Small intestine (tissue), 16 donors: Measurements from ENCODE around the gene MAP10. TPM values are rescaled to one million over a fixed set of nuclear protein-coding genes. Genes with fewer than 3 reads are reported as not detected.

Experiments
- DNase-seq, 2 donors: peaks; one replicate each; pipeline versions ENCODE4 v3.0.0 to v3.0.0-alpha.2; 2013
- FAIRE-seq: peaks from 2 replicates; lab custom pipeline; 2012; peaks lifted over from hg19 to GRCh38; lab: Jason Lieb, UNC
- H3K27ac ChIP-seq, 3 donors: one replicate each; pipeline ENCODE4 v1.5.1; 2013; ENCODE audit warnings: low read length in 2 of 3, mild to moderate bottlenecking in 2 of 3, control low read depth in 1 of 3, inconsistent platforms in 1 of 3, low read depth in 1 of 3, moderate library complexity in 1 of 3
- H3K27me3 ChIP-seq, 3 donors: one replicate each; pipeline ENCODE4 v1.6.1; 2013; ENCODE audit warnings: low read length in 3 of 3, inconsistent platforms in 1 of 3; ENCODE audit not compliant: control insufficient read depth in 3 of 3, insufficient read depth in 3 of 3
- H3K36me3 ChIP-seq, 3 donors: one replicate each; pipeline ENCODE4 v1.6.1; 2013; ENCODE audit warnings: low read length in 3 of 3, inconsistent platforms in 1 of 3, low read depth in 1 of 3, mild to moderate bottlenecking in 1 of 3, moderate library complexity in 1 of 3; ENCODE audit not compliant: control insufficient read depth in 3 of 3, insufficient read depth in 2 of 3
- H3K4me1 ChIP-seq, 3 donors: one replicate each; pipeline ENCODE4 v1.6.1; 2013; ENCODE audit warnings: low read length in 2 of 3, inconsistent platforms in 1 of 3, low read depth in 1 of 3, mild to moderate bottlenecking in 1 of 3, moderate library complexity in 1 of 3; ENCODE audit not compliant: control insufficient read depth in 3 of 3, insufficient read depth in 2 of 3
- H3K4me3 ChIP-seq, 3 donors: one replicate each; pipeline ENCODE4 v1.5.1; 2013; ENCODE audit warnings: low read length in 3 of 3, control low read depth in 1 of 3, inconsistent platforms in 1 of 3, low read depth in 1 of 3, mild to moderate bottlenecking in 1 of 3, moderate library complexity in 1 of 3
- H3K9me3 ChIP-seq, 2 donors: one replicate each; pipeline ENCODE4 v1.6.1; 2013; ENCODE audit warnings: low read depth in 1 of 2, low read length in 1 of 2; ENCODE audit not compliant: control insufficient read depth in 2 of 2, insufficient read depth in 1 of 2
- WGBS, 3 donors: extraction: QIAGEN DNeasy Blood & Tissue Kit; methylation state at CpG; one replicate each; pipeline ENCODE4 v1.1.7; 2013; 5-methylcytosine and 5-hydroxymethylcytosine counted together
- long read RNA-seq, 10 donors: transcript quantifications; one replicate each; lab custom pipeline, GENCODE V29; 2026
- polyA plus RNA-seq, 4 donors: library from polyadenylated mRNA; stranded (reverse) in 3 of 4; unstranded in 1 of 4; fragments of 200-250 nt in 3 of 4; fragments of 120-200 nt in 1 of 4; gene quantifications; one replicate each; pipeline versions ENCODE4 v1.2.1 to v1.2.3, GENCODE V29; 2013
- donor health status: healthy with polysubstance abuse.
- donor health status: control.
- donor health status: control.
- donor health status: Bipolar disorder and iron deficiency.
- donor health status: healthy.

Gene MAP10, protein sequence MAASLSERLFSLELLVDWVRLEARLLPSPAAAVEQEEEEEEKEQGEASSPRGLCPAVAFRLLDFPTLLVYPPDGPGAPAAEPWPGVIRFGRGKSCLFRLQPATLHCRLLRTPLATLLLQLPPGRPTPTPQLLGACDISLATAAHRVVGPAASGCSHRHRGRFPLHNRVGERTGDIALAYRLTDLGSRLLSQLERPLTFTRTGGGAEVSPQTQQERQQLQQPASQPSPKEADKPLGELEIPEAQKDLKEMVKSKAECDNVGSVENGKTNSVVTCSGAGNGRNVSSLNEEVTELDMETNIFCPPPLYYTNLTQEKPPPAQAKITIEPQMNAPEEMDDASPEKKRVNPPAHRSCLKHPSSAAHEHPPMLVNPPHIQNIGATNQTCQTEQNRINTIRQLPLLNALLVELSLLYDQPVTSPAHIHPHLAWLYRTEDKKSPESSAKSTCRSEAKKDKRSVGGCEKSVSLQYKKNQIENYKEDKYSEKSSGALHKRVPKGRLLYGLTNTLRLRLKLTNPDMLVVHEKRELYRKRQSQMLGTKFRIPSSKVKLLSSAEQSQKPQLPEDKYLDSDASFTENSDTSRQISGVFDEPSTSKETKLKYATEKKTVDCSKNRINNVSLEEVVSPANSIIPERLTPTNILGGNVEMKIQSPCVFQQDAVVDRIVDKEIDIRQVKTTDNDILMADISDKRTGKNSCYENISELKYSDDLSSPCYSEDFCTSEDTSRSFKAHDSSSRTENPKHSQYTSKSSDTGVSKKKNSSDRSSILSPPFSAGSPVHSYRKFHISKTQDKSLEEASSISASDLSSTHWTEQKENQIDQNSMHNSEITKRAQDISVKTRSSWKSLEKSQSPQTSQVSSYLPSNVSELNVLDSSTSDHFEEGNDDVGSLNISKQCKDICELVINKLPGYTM
- 1 to 10 TPM in 2 of 4 donors, under 1 TPM in 2; 0.27 to 4.0 (median 1.5) TPM for polyA plus RNA-seq
- long read RNA-seq, donor 1: 0 reads
- long read RNA-seq, donor 2: 0 reads
- long read RNA-seq, donor 3, transcript MAP10-201 (1 exons, 3,516 nt): major isoform, 8 of 8 reads
- long read RNA-seq, donor 3, partial matches to known transcripts: 0 of 8 reads
- long read RNA-seq, donor 3, other reads (novel, unspliced or antisense): 0 of 8 reads
- long read RNA-seq, donor 4, partial matches to known transcripts: 0 of 1 reads
- long read RNA-seq, donor 4, other reads (novel, unspliced or antisense): 0 of 1 reads
- long read RNA-seq, donor 5, transcript MAP10-201 (1 exons, 3,516 nt): major isoform, 5 of 5 reads
- long read RNA-seq, donor 5, partial matches to known transcripts: 0 of 5 reads
- long read RNA-seq, donor 5, other reads (novel, unspliced or antisense): 0 of 5 reads
- long read RNA-seq, donor 6, partial matches to known transcripts: 0 of 3 reads
- long read RNA-seq, donor 6, other reads (novel, unspliced or antisense): 0 of 3 reads
- long read RNA-seq, donor 7: 0 reads
- long read RNA-seq, donor 8: 0 reads
- long read RNA-seq, donor 9, partial matches to known transcripts: 0 of 2 reads
- long read RNA-seq, donor 9, other reads (novel, unspliced or antisense): 0 of 2 reads
- long read RNA-seq, donor 10, transcript MAP10-201 (1 exons, 3,516 nt): major isoform, 9 of 9 reads
- long read RNA-seq, donor 10, partial matches to known transcripts: 0 of 9 reads
- long read RNA-seq, donor 10, other reads (novel, unspliced or antisense): 0 of 9 reads

DNA sequence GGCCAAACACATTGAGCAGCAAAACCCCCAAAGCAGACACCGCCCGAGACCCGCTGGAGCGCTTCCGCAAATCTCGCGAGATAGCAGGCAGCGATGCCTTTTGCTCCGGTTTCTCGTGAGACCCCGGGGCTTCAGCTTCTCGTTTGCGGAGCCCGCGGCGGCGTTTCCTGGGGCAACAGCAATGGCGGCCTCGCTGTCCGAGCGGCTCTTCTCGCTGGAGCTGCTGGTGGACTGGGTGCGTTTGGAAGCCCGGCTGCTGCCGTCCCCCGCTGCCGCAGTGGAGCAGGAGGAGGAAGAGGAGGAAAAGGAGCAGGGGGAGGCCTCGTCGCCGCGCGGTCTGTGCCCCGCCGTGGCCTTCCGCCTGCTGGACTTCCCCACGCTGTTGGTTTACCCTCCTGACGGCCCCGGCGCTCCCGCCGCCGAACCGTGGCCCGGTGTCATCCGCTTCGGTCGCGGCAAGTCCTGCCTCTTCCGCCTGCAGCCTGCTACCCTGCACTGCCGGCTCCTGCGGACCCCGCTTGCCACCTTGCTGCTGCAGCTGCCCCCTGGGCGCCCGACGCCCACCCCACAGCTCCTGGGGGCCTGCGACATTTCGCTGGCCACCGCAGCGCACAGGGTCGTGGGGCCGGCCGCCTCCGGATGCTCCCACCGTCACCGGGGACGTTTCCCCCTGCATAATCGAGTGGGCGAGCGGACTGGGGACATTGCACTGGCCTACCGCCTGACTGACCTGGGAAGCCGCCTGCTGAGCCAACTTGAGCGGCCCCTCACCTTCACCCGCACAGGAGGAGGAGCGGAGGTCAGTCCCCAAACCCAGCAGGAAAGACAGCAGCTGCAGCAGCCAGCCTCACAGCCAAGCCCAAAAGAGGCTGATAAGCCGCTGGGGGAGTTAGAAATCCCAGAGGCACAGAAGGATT lies at the start of gene MAP10:
Gene MAP10, plus strand, starts transcription at position 148 of the 917 bp plus-strand sequence. Its CDS starts 34 bp downstream, at position 182.
- WGBS, 3 donors: 1 to 6% (median 3%) methylated on average over 61 to 75 of the region's 75 CpGs
- H3K4me3 ChIP-seq: peak within 1 kb of the TSS; percentile 61 to 74 (median 61)

DNA sequence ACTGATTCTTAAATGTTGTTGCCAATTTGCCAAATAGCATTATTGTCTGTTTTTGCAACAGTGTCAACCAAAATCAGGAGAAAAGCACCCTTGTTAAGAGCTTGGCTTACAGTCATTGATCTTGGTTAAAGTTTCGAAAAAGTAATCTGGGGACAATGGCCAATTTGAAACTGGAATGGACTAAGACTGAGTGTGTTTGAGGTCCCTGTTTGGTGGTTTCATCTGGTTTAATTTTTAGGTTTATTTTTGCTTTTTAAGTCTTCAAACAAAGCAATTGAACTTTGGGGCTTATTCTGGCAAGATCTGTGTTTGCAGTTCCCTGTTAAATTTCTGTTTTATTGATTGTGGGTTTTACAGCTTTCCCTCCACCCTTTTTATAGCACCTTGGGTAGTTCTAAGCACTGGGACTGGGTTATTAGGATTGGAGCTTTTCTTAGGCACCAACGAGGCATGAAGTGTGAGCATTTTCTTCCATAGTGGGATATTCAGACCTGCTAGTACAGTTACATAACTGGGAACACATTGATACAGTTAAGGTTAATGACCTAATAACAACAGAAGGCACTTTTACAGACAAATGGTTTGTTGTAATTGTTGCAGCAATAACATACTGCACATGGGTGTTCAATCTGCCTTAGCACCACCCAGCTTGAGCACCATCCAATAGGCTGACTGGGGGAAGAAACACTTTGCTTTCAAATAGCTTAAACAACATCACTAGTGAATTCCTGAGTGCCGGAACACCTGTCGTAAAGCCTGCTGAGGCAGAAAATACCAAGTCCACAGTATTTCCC lies 40.6 kb upstream of the MAP10 start:
- no peaks in the 10 kb centered on the region for H3K36me3 ChIP-seq
- peak; percentile 58 to 82 for DNase-seq
- peak overlapping the region in 1 of 3 donors; percentile 47 for H3K27ac ChIP-seq
- peaks cover 0 to 4% of the 10 kb centered on the region in 2 donors for H3K9me3 ChIP-seq
- no peaks in the 10 kb centered on the region for H3K27me3 ChIP-seq
- peaks cover 5 to 33% (median 17%) of the 10 kb centered on the region in 3 donors for H3K4me1 ChIP-seq
- WGBS, 3 donors: 22 to 54% (median 40%) methylated on average over 4 of the region's 4 CpGs
- no peak for FAIRE-seq
- H3K4me3 ChIP-seq: no peak overlapping the region

More for the DNA sequence above, at the start of gene MAP10:
- FAIRE-seq: no peak
- Histone ChIP-seq H3K27me3 (no peaks in the 10 kb centered on the region), H3K36me3 (no peaks in the 10 kb centered on the region), H3K27ac (peak within 1 kb of the TSS; percentile 29 to 95 (median 49)), H3K9me3 (peaks cover 0 to 8% of the 10 kb centered on the region in 2 donors), H3K4me1 (peaks cover 0 to 7% (median 3%) of the 10 kb centered on the region in 3 donors)
- DNase-seq: peak; percentile 62 to 87

DNA sequence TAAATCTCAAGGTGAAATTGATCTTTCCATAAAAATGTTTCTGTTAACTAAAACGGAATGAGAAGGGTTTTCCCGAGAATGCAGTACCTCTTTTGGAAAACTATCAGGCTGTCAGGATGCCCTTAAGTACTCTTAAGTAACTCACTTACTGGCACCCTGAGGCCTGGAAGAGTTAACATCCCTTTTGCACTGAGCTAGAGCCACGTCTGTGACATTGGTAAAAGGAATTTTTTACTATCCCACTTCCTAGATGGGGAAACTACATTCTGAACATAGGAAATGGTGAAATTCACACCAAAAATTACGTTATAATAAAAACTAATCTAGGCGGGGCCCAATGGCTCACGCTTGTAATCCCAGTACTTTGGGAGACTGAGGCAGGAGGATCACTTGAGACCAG lies 39.7 kb upstream of the MAP10 start:
- H3K4me1 ChIP-seq: peaks cover 5 to 33% (median 17%) of the 10 kb centered on the region in 3 donors
- no peak for FAIRE-seq
- peaks cover 0 to 4% of the 10 kb centered on the region in 2 donors for H3K9me3 ChIP-seq
- no peak for DNase-seq
- 61 to 72% (median 68%) methylated on average over 6 of the region's 6 CpGs for WGBS, 3 donors
- peak overlapping the region in 1 of 3 donors; percentile 45 for H3K27ac ChIP-seq
- no peaks in the 10 kb centered on the region for H3K27me3 ChIP-seq
- H3K4me3 ChIP-seq: no peak overlapping the region
- H3K36me3 ChIP-seq: no peaks in the 10 kb centered on the region

DNA sequence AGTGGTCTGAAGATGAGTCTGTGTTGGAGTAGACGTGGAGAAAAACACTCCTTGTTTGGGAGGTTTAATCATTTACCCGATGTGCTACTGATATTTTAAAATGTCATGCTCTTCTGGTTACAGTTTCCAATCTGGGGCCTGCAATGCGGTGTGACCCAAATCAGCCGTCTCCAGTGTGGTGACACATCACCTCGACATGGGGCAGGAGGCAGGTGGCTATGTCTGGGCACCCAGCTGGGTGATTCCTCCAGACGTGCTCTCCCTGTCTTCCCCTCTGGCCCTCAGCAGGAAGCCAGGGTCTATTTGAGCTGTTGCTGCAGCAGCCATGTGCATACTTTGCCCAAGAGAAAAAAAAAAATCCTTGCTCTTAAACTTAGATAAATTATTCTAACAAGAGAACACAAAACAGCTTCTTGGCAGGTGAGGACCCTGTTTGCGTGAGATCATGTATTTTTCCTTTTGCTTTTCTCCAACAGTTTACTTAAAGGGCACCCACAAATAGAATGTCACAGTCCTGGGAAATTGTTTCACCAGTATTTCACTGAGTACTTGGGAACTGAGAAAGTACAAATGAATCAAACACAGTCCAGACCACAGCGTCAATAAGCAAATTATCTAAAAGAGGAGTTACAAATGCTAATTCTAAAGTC lies 38.9 kb upstream of the MAP10 start:
- 28 to 49% (median 37%) methylated on average over 8 of the region's 8 CpGs for WGBS, 3 donors
- H3K27ac ChIP-seq: peak overlapping the region in 2 of 3 donors; percentile 82 to 91
- H3K4me3 ChIP-seq: no peak overlapping the region
- peaks cover 0 to 4% of the 10 kb centered on the region in 2 donors for H3K9me3 ChIP-seq
- H3K36me3 ChIP-seq: no peaks in the 10 kb centered on the region
- FAIRE-seq: no peak
- no peaks in the 10 kb centered on the region for H3K27me3 ChIP-seq
- DNase-seq: peak; percentile 12 to 42
- peaks cover 5 to 33% (median 17%) of the 10 kb centered on the region in 3 donors for H3K4me1 ChIP-seq

DNA sequence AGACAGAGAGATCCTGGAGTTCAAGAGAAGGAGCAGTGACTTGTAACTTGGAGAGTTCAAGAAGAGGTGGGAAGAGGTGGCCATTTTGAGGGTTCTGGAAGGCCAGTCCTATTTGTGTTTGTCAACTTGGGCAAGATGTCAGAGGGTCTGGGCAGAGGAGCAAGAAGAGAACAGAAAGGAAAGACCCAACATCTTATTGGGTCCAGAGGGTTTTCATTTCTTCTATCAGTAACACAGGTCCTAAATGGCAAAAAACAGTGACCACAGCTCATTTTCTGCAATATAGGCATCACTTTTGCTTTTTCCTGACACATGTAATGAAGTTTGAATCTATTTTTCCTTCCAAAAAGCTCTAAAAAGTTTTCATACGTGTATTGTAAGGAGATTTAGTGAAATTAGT lies 38.3 kb upstream of the MAP10 start:
- H3K36me3 ChIP-seq: no peaks in the 10 kb centered on the region
- peaks cover 0 to 4% of the 10 kb centered on the region in 2 donors for H3K9me3 ChIP-seq
- no peak overlapping the region for H3K4me3 ChIP-seq
- H3K4me1 ChIP-seq: peaks cover 5 to 33% (median 17%) of the 10 kb centered on the region in 3 donors
- WGBS, 3 donors: 44 to 56% (median 47%) methylated on average over 1 of the region's 1 CpG
- no peaks in the 10 kb centered on the region for H3K27me3 ChIP-seq
- no peak for FAIRE-seq
- peak overlapping the region; percentile 66 to 91 (median 82) for H3K27ac ChIP-seq
- no peak for DNase-seq

DNA sequence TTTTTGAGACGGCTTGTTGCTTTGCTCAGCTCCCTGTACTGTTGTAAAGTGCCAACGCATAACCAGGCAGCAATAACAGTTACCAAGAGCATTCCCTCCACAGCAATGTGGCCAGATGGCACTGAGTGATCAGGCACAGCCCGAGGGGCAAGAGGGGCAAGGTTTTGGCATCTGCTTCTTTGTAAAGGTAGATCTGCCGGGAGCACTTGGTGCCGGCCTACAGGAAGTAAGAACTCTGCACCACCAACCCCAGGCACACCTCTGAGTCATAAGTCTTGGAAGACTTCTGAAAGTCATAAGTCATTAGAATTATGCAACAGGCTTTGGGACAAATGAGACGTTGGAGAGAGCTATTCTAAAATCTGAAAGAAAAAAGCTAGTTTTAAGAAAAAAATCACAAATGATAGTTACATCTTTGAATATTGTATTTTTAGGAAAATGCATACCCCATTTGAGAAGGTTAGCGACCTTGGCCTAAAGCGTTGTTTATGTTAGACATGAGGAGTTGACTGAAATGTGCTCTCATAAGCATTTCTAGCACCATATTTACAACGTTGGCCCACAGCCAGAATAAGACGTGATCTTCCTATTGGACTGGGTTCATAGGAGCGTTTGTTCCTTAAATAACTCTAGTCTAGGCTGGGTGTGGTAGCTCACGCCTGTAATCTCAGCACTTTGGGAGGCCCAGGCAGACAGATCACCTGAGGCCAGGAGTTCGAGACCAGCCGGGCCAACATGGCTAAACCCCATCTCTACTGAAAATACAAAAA lies 37.7 kb upstream of the MAP10 start:
- WGBS, 3 donors: 28 to 44% (median 41%) methylated on average over 14 of the region's 14 CpGs
- Histone ChIP-seq H3K27ac (peak overlapping the region; percentile 66 to 91 (median 82)), H3K27me3 (no peaks in the 10 kb centered on the region), H3K9me3 (peaks cover 0 to 4% of the 10 kb centered on the region in 2 donors), H3K36me3 (no peaks in the 10 kb centered on the region), H3K4me1 (peaks cover 5 to 33% (median 17%) of the 10 kb centered on the region in 3 donors), H3K4me3 (no peak overlapping the region)
- FAIRE-seq: peak; percentile 19
- DNase-seq: peak; percentile 93 to 96
